ENCODE results near the gene PTEN.

DNA sequence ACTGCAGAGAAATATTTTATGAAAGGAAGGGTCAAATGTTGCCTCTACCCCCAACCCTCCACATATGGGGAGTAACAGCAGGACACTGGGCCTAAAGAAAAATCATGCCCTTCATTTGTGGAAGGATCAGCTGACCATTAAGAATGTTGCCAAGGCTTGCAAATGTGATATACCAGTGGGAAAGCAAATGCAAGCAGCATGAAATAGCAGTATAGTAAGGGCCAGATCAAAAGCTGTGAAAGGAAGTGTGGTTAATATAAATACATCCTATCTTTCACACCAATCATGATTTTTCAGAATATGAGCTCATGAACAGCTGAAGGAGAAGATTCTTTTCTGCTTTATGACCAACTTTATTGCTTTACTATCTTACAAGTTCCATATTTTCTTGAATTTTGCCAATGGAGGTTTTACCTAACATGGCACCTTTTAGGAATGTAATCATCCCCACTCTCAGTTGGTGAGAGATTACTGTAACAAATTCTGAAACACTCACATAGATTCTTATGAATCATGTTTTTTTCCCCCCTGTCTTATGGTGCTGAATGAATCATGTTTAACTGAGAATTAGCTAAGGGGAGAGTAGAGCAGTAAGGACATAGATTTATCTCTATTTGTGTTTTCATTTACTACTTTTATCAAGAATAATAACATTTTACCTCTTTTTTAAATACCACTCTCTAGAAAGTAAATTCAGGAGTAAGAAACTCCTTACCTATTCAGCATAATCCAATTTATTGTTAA, 33.3 kb upstream of the PTEN start:
- TF ChIP-seq, protein P1, sequence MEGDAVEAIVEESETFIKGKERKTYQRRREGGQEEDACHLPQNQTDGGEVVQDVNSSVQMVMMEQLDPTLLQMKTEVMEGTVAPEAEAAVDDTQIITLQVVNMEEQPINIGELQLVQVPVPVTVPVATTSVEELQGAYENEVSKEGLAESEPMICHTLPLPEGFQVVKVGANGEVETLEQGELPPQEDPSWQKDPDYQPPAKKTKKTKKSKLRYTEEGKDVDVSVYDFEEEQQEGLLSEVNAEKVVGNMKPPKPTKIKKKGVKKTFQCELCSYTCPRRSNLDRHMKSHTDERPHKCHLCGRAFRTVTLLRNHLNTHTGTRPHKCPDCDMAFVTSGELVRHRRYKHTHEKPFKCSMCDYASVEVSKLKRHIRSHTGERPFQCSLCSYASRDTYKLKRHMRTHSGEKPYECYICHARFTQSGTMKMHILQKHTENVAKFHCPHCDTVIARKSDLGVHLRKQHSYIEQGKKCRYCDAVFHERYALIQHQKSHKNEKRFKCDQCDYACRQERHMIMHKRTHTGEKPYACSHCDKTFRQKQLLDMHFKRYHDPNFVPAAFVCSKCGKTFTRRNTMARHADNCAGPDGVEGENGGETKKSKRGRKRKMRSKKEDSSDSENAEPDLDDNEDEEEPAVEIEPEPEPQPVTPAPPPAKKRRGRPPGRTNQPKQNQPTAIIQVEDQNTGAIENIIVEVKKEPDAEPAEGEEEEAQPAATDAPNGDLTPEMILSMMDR (IDR thresholded peaks at IDR 0.05) = no peak
- TF ChIP-seq EZH2phosphoT487 (IDR thresholded peaks at IDR 0.05) = no peak
